ENCODE data around the gene NMNAT2. TPM values are rescaled to one million over a fixed set of nuclear protein-coding genes. Genes with fewer than 3 reads are reported as not detected.

NMNAT2 gene
- total and polyA plus RNA-seq, 2 of the 8 experiments (the other 6 are each of a cell fraction or from before 2014, with no cell fraction given): 6.5 to 20.9 TPM

DNA sequence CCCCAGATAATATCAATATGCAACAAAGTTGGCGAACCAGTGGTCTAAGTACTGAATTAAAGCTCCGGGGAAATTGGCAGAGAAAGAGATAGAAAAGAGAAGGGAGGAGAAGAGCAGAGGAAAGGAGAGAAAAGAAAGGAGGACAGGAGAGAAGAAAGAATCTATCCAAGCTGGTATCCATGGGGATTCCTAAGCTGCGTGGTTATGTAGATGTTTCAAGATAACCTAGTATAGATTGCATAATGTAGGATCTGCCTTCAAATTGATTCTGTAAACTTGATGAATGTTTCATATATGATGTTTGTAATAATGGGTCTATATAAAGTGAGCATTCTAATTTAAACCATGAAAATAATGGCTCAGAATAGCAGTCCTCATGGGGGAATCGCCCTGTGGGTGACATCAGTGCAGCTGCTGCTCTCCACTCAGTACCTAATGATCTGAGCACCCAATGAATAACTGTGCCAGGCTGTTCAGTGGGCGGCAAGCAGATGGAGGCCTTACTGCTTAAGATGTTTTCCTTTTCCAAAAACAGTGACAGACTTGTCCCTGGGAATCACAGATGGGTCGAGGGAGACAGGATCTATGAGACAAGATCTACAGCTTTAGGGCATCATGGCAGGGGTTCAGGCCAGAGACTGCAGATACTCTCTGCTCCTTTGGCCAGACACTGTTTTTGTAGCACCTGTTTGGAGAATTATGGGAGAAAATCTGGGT is 154.1 kb downstream of the NMNAT2 start:
- Histone ChIP-seq H3K9me3 (ENCODE audit: insufficient read depth in 2 of 2, low read depth in 1 of 2, low read length in 1 of 2) (no peaks in the 10 kb centered on the region), H2BK120ac (replicated peaks; ENCODE audit: low read depth, low read length) (no peak overlapping the region), H4K8ac (ENCODE audit: extremely low read depth, insufficient read depth, low read length) (no peak overlapping the region), H2BK15ac (ENCODE audit: low read length) (no peak overlapping the region), H3K4ac (replicated peaks; ENCODE audit: insufficient read length, low read depth, low read length) (no peak overlapping the region), H2BK12ac (ENCODE audit: low read depth, low read length) (no peak overlapping the region), H3K27me3 (replicated peaks in 1 of 4; ENCODE audit: control insufficient read depth in 3 of 4, extremely low read depth in 1 of 4, insufficient read depth in 3 of 4, low read length in 3 of 4) (no peaks in the 10 kb centered on the region), H2BK5ac (ENCODE audit: low read depth, low read length) (no peak overlapping the region), H3K14ac (ENCODE audit: insufficient read length) (no peak overlapping the region), H3K23me2 (ENCODE audit: low read depth, low read length) (no peaks in the 10 kb centered on the region), H3K79me1 (ENCODE audit: low read depth, low read length) (no peaks in the 10 kb centered on the region), H3K4me3 (ENCODE audit: extremely low read depth in 1 of 4, insufficient read depth in 2 of 4, low read depth in 3 of 4, low read length in 4 of 4) (no peak overlapping the region), H3K36me3 (ENCODE audit: control insufficient read depth in 2 of 4, insufficient read depth in 4 of 4, low read length in 3 of 4) (no peaks in the 10 kb centered on the region), H3K4me1 (replicated peaks in 1 of 4; ENCODE audit: control insufficient read depth in 3 of 4, insufficient read depth in 4 of 4, low read length in 3 of 4) (peaks cover 0 to 6% (median 0%) of the 10 kb centered on the region in 4 experiments; a peak in 2 of 7 replicates), H3K79me2 (ENCODE audit: control insufficient read depth in 1 of 2, insufficient read depth in 2 of 2, low read length in 2 of 2) (no peaks in the 10 kb centered on the region), H4K5ac (ENCODE audit: insufficient read length, low read depth, low read length) (no peak overlapping the region), H3K9ac (replicated peaks in 1 of 4; ENCODE audit: extremely low read depth in 1 of 4, low read depth in 3 of 4, low read length in 3 of 4) (no peak overlapping the region), H4K91ac (replicated peaks; ENCODE audit: insufficient read length, low read length) (no peak overlapping the region), H3K23ac (ENCODE audit: insufficient read length) (no peak overlapping the region), H2AFZ (ENCODE audit: low read length) (no peak overlapping the region), H3K4me2 (ENCODE audit: insufficient read depth in 1 of 2, low read depth in 2 of 2, low read length in 2 of 2) (no peak overlapping the region), H2AK5ac (ENCODE audit: low read depth, low read length) (no peak overlapping the region), H2BK20ac (ENCODE audit: low read length) (no peak overlapping the region), H4K20me1 (replicated peaks in 1 of 2; ENCODE audit: control insufficient read depth in 1 of 2, insufficient read depth in 2 of 2, low read length in 2 of 2) (no peaks in the 10 kb centered on the region), H3K56ac (replicated peaks; ENCODE audit: insufficient read length, low read depth, low read length) (no peak overlapping the region), H3K18ac (ENCODE audit: extremely low read depth, low read length) (no peak overlapping the region), H3K27ac (ENCODE audit: low read depth, low read length) (no peak overlapping the region)
- 79% methylated on average over 6 of the region's 6 CpGs; no CpG with 5 or more reads in 1 of the 2 experiments for WGBS, 2 experiments (ENCODE audit: extremely low coverage in 1 of 2, insufficient coverage in 1 of 2, insufficient read length in 1 of 2, insufficient replicate concordance in 2 of 2, low coverage in 1 of 2, low lambda C conversion rate in 2 of 2, missing lambda C conversion rate in 1 of 2)
- ChIA-PET POLR2A (ENCODE audit: partially characterized antibody) (no interaction called here), CTCF (ENCODE audit: partially characterized antibody) (interaction anchor here (1.2 to 7.4 kb wide), 5 partner anchors 16 to 36 kb away, joined by 3 to 53 read pairs (median 5); no protein-coding TSS in a partner anchor)
- DNase-seq (ENCODE audit: low read depth in 1 of 2, low spot score in 2 of 2) (no peak), FAIRE-seq (no peak)
- TF ChIP-seq, protein P1, sequence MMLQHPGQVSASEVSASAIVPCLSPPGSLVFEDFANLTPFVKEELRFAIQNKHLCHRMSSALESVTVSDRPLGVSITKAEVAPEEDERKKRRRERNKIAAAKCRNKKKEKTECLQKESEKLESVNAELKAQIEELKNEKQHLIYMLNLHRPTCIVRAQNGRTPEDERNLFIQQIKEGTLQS (IDR thresholded peaks at IDR 0.05; ENCODE audit: insufficient read depth, low read depth, low read length): no peak
- no peak for TF ChIP-seq TEAD4 (IDR thresholded peaks at IDR 0.05; ENCODE audit: low read depth, low read length)
- no peak for TF ChIP-seq SP4 (IDR thresholded peaks at IDR 0.05; ENCODE audit: low read length)
- no peak for TF ChIP-seq KDM1A (IDR thresholded peaks at IDR 0.05; ENCODE audit: borderline replicate concordance, low read length)
- no peak for TF ChIP-seq CTCF (IDR thresholded peaks at IDR 0.05; ENCODE audit: control extremely low read depth in 1 of 3, insufficient read depth in 1 of 3, low read depth in 1 of 3, low read length in 3 of 3)
- no peak for TF ChIP-seq EP300 (IDR thresholded peaks at IDR 0.05; ENCODE audit: borderline replicate concordance in 1 of 2, low read depth in 2 of 2, low read length in 2 of 2)
- no peak for TF ChIP-seq SUZ12 (IDR thresholded peaks at IDR 0.05; ENCODE audit: low read length)
- TF ChIP-seq ZNF274 (IDR thresholded peaks at IDR 0.05; ENCODE audit: borderline replicate concordance, extremely low read depth, low read length): no peak
- no peak for TF ChIP-seq SP2 (IDR thresholded peaks at IDR 0.05; ENCODE audit: low read length)
